CD4-positive, alpha-beta memory T cell (primary cell): Measurements from ENCODE around the gene PKD2. TPM values are rescaled to one million over a fixed set of nuclear protein-coding genes. Genes with fewer than 3 reads are reported as not detected.

Source experiments
- polyA plus RNA-seq, 2 donors: library from polyadenylated mRNA; unstranded; fragments of 300-500 nt; fragmentation: Illumina TruSeq; gene quantifications; one replicate each; pipeline ENCODE4 v1.2.3, GENCODE V29; 2021
- total RNA-seq, 2 experiments: library from RNA; stranded (reverse); gene quantifications; one replicate each; pipeline ENCODE4 v1.2.3, GENCODE V29; 2021

The PKD2 gene
- total and polyA plus RNA-seq, 4 experiments from 2014 or later = 0.93 to 7.5 (median 6.0) TPM

Other genes with a start within 250 kb of the PKD2 start
- gene IBSP, start 208.1 kb upstream of the PKD2 start, total RNA-seq = not detected
- not detected for gene IBSP, start 208.1 kb upstream of the PKD2 start, polyA plus RNA-seq
- not detected for gene MEPE, start 174.7 kb upstream of the PKD2 start, total RNA-seq
- gene MEPE, start 174.7 kb upstream of the PKD2 start, polyA plus RNA-seq = not detected
- gene SPP1, start 31.9 kb upstream of the PKD2 start, total RNA-seq = 10 to 100 TPM; 15.5 to 19.9 TPM
- not detected for gene SPP1, start 31.9 kb upstream of the PKD2 start, polyA plus RNA-seq
- gene ABCG2, start 151.0 kb downstream of the PKD2 start, total RNA-seq = under 1 TPM; 0.44 to 0.61 TPM
- 1 to 10 TPM in 1 of 2 donors, under 1 TPM in 1; 0.81 to 1.4 TPM for gene ABCG2, start 151.0 kb downstream of the PKD2 start, polyA plus RNA-seq